Activated CD4-positive, alpha-beta T cell treated with anti-CD3 and anti-CD28 coated beads, Interleukin-2, Interleukin-6, amounts not matched to agents 100 ng/mL and 50 ng/mL, durations not matched to agents 16 hours and 8 hours (primary cell): ENCODE data around the gene UBE2I.

ENCODE experiments used
- DNase-seq: peaks from one replicate; pipeline ENCODE4 v3.0.0-alpha.2; 2020

The UBE2I gene

DNA sequence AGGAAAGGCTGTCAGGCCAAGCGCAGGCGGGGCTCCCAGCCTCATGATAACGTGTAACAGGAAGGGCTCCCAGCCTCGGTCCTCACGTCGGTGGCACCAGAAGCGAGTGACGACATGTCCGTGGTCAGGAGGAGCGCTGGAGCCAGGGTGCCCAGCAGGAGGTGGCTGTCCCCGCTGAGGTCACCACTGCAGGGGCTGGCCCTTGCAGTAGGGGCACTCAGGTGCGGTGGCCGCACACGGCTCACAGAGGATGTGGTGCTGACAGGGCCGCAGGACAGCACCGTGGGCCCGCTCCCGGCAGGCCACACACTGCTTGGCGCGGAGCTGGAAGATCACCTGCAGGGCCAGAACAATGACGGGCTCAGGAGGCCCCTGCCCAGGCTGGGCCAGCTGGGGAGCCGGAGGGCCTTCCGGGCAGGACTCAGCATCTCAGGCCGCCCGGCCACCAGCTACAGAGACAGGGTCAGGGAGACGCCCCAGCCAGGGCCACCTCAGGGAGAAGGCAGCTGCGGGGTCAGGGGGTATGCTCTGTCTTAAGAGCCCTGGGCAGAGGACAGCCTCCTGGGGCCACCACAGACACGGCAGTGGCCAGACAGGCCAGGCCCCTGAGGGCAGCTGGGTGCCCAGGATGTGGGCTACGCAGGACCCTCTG lies 56.8 kb downstream of the UBE2I start:
- no peak for DNase-seq

GRCh38 chr16:1366712-1367299 lies 57.4 kb downstream of the UBE2I start:
- no peak for DNase-seq

GRCh38 chr16:1367486-1368174 lies 58.2 kb downstream of the UBE2I start:
- no peak for DNase-seq

- no peak for DNase-seq
Measured at GRCh38 chr16:1371054-1371978, 61.9 kb downstream of the UBE2I start.

DNA sequence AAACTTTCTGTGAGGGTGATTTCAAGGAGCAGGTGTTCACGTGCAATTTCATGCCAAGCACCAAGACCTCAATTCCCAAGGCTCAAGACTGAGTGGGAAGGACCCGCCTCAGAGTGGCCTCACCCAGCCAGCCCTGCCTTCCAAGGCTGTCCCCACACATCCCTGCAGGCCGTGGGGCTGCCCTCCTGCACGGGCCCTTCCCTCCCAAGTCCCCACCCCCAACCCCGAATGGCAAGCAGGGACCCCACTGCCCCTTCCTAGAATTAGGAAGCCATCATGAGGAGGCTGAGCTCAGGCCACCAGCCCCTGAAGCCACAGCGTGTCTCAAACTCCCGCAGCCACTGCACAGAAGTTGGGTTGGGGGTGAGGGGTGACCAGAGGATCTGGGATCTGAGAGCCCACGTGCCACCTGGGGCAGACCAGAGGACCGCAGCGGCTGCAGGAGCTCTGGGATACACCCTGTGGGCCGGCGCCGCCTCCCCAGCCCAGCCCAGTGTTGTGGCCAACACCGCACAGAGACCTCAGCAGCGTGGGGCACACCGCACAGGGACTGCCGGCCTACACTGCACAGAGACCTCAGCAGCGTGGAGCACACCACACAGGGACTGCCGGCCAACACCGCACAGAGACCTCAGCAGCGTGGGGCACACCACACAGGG lies 63.0 kb downstream of the UBE2I start:
- DNase-seq, result no peak

DNA sequence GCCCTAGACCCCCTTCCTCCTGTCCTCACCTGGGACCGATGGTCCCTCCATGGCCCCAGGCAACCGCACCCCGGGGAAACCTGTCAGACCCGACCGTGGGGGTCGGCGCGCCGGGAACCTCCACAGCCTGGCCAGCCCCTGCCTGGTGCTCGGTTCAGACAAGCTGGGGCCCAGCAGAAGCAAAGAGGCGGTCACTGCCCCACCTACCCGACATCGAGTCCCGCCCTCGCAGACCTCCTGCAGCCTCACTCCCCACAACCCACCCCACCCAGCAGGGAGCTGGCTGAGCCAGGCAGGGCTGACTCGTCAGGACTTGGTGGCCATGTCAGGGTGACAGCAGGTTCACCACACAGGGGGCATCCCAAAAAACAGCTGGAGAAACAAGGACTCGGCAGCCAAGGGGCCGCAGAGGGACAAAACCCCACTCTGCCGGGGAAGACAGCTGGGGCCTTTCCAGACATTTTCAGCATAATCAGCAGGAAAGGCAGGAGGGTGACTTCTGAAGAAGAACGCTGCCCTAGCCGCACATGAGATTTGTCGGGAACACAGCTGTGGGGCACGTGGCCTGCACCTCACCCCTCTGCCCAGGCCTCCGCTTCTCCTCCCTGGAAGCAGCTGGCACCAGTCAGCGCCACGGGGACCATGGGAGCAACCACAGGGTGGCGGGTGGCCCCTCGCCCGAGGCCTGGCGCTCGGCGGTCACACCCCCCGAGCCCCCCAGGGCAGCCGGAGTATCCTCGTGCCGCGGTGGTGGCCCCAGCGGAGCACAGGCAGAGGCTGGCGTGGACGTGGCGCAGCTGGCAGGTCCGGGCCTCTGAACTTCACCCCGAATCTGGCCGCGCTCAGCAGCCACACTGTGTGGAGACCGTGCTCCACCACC lies 65.2 kb downstream of the UBE2I start:
- DNase-seq, result no peak

GRCh38 chr16:1375298-1375640 lies 65.8 kb downstream of the UBE2I start:
- DNase-seq, result no peak

DNA sequence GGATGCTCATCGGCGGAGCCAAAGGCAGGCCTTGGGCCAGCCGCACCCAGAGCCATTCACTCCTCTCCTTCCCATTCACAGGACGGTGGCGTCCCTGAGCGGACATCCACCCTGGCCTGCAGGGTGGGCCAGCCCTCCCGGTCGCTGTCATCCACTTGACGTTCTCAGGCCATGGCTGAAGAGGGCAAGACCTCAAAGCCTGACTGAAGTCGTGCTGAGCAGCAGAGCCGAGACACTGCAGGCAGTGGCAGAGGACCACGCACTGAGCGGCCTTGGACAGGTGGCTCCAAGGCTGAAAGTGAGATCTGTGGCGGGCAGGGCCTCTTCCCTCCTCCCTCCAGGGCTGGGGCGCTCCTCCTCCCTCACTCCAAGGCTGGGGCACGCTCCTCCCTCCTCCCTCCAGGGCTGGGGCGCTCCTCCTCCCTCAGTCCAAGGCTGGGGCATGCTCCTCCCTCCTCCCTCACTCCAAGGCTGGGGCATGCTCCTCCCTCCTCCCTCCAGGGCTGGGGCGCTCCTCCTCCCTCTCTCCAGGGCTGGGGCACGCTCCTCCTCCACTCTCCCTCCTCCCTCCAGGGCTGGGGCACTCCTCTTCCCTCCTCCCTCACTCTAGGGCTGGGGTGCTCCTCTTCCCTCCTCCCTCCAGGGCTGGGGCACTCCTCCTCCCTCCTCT lies 66.4 kb downstream of the UBE2I start:
- no peak for DNase-seq
